B cell (primary cell): ENCODE measurements around the gene RNF224.
"Not testable (repeated sequence)": the region's sequence is repeated elsewhere in the genome, so short reads cannot be mapped to it uniquely, and the experiment has no call there.

Experiments
- EZH2 ChIP-seq: IDR thresholded peaks from 2 replicates; pipeline ENCODE4 v1.6.1; 2012; ENCODE audit warnings: borderline replicate concordance, low read depth, mild to moderate bottlenecking, moderate library complexity, low read length; ENCODE audit not compliant: insufficient read depth, poor library complexity, severe bottlenecking
- TF ChIP-seq, protein P1 (sequence below): fragments of 200-600 bp; IDR thresholded peaks from one replicate; pipeline ENCODE4 v1.8.0; 2022; ENCODE audit warnings: antibody characterized with exemption, mild to moderate bottlenecking

DNA sequence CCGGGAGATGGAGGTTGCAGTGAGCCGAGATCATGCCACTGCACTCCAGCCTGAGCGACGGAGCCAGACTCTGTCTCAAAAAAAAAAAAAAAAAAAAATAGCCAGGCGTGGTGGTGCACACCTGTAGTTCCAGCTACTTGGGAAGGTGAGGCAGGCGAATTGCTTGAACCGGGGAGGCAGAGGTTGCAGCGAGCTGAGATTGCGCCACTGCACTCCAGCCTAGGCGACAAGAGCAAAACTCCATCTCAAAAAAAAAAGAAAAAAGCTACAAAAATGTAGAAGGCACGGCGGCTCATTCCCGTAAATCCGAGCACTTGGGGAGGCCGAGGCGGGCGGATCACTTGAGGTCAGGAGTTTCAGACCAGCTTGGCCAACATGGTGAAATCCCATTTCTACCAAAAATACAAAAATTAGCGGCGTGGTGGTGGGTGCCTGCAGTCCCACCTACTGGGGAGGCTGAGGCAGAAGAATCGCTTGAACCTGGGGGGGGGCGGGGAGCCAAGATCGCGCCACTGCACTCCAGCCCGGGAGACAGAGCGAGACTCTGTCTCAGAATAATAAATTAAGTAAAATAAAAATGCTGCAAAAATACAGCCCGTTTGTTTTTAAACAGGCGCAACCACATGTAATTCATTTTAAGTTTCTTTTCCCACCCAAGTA is 12.4 kb downstream of the RNF224 start:
- TF ChIP-seq, protein P1, sequence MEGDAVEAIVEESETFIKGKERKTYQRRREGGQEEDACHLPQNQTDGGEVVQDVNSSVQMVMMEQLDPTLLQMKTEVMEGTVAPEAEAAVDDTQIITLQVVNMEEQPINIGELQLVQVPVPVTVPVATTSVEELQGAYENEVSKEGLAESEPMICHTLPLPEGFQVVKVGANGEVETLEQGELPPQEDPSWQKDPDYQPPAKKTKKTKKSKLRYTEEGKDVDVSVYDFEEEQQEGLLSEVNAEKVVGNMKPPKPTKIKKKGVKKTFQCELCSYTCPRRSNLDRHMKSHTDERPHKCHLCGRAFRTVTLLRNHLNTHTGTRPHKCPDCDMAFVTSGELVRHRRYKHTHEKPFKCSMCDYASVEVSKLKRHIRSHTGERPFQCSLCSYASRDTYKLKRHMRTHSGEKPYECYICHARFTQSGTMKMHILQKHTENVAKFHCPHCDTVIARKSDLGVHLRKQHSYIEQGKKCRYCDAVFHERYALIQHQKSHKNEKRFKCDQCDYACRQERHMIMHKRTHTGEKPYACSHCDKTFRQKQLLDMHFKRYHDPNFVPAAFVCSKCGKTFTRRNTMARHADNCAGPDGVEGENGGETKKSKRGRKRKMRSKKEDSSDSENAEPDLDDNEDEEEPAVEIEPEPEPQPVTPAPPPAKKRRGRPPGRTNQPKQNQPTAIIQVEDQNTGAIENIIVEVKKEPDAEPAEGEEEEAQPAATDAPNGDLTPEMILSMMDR = not testable (repeated sequence)
- TF ChIP-seq EZH2 = not testable (repeated sequence)
